OCI-LY1 (cell line): ENCODE results near the gene CBR3.

ENCODE experiments used
- H2AFZ ChIP-seq: fragments of 200-600 bp; sonication (generic), shearing (Covaris generic); 2 replicates; pipeline ENCODE4 v1.6.0; 2014; ENCODE audit warnings: antibody characterized with exemption, mild to moderate bottlenecking, low read length
- H3F3A ChIP-seq: fragments of 200-600 bp; sonication (generic), shearing (Covaris generic); 2 replicates; pipeline ENCODE4 v1.6.0; 2014; ENCODE audit warnings: mild to moderate bottlenecking, antibody characterized with exemption, low read length, moderate library complexity; ENCODE audit not compliant: insufficient read depth
- H3K27ac ChIP-seq: fragments of 200-600 bp; sonication (generic); 2 replicates; pipeline ENCODE4 v1.5.1; 2014; ENCODE audit warnings: low read length, mixed run types, mild to moderate bottlenecking, low read depth; ENCODE audit not compliant: poor library complexity, severe bottlenecking
- H3K27me3 ChIP-seq: fragments of 200-600 bp; sonication (generic); 2 replicates; pipeline ENCODE4 v1.6.0; 2014; ENCODE audit warnings: antibody characterized with exemption, mild to moderate bottlenecking, low read length, moderate library complexity; ENCODE audit not compliant: insufficient read depth
- H3K36me3 ChIP-seq: fragments of 200-600 bp; sonication (generic); 2 replicates; pipeline ENCODE4 v1.6.1; 2014; ENCODE audit warnings: mild to moderate bottlenecking, antibody characterized with exemption, low read length, moderate library complexity, mixed read lengths; ENCODE audit not compliant: insufficient read depth
- H3K4me1 ChIP-seq: fragments of 200-600 bp; sonication (generic); 2 replicates; pipeline ENCODE4 v1.5.1; 2014; ENCODE audit warnings: mild to moderate bottlenecking, low read length, moderate library complexity; ENCODE audit not compliant: insufficient read depth, severe bottlenecking
- H3K4me2 ChIP-seq: fragments of 200-600 bp; sonication (generic), shearing (Covaris generic); 2 replicates; pipeline ENCODE4 v1.6.1; 2014; ENCODE audit warnings: low read length
- H3K4me3 ChIP-seq: fragments of 200-600 bp; sonication (generic); 2 replicates; pipeline ENCODE4 v1.5.1; 2014; ENCODE audit warnings: low read length, low read depth, mild to moderate bottlenecking, mixed read lengths; ENCODE audit not compliant: poor library complexity, severe bottlenecking
- H3K79me2 ChIP-seq: fragments of 200-600 bp; shearing (Covaris generic); 2 replicates; pipeline ENCODE4 v1.6.1; 2016; ENCODE audit warnings: mixed run types, low read length, mixed read lengths; ENCODE audit not compliant: insufficient read depth
- H3K9ac ChIP-seq: fragments of 200-600 bp; sonication (generic), shearing (Covaris generic); 2 replicates; pipeline ENCODE4 v1.6.1; 2014; ENCODE audit warnings: mild to moderate bottlenecking, low read length, mixed read lengths
- H3K9me2 ChIP-seq: fragments of 200-600 bp; sonication (generic), shearing (Covaris generic); 2 replicates; pipeline ENCODE4 v1.6.1; 2014; ENCODE audit warnings: low read depth, mild to moderate bottlenecking, low read length, mixed read lengths
- H3K9me3 ChIP-seq: fragments of 200-600 bp; shearing (Covaris generic); 2 replicates; pipeline ENCODE4 v1.6.1; 2014; ENCODE audit warnings: low read length, mixed read lengths
- H4K20me1 ChIP-seq: fragments of 200-600 bp; sonication (generic), shearing (Covaris generic); 2 replicates; pipeline ENCODE4 v1.6.0; 2016; ENCODE audit warnings: mild to moderate bottlenecking, low read length; ENCODE audit not compliant: insufficient read depth
- EZH2 ChIP-seq: fragments of 200-600 bp; sonication (generic), shearing (Covaris generic); IDR thresholded peaks from 2 replicates; pipeline ENCODE4 v1.8.0; 2017; ENCODE audit warnings: borderline replicate concordance, mixed run types, mild to moderate bottlenecking, antibody characterized with exemption, low read length, moderate library complexity, mixed read lengths
- TF ChIP-seq, protein P1 (sequence below): fragments of 200-600 bp; sonication (generic), shearing (Covaris generic); IDR thresholded peaks from 2 replicates; pipeline ENCODE4 v1.5.1; 2017; ENCODE audit warnings: mild to moderate bottlenecking, antibody characterized with exemption, low read length, moderate library complexity, mixed read lengths

CBR3 gene

DNA sequence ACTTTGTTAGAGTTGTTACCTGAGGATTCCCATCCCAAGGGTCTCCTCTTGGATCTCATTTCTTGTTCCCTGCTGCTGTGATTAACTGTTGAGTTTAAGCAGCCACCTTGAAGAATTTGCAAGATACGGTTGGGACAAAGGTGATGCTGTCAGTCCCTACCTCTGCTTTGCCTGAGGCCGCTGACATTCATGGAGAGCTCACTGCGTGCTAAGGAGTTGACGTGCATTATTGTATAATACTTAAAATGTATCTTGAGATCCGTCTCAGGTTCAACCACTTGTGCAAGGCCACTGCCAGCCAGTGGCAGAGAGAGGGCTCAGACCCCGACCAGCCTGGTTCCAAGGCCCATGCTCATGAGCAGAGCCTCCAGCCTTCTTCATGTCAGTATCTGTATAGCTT lies 35.9 kb downstream of the CBR3 start:
- Histone ChIP-seq H3K4me2 (no peak overlapping the region), H3K4me3 (no peak overlapping the region), H3K9ac (no peak overlapping the region)

DNA sequence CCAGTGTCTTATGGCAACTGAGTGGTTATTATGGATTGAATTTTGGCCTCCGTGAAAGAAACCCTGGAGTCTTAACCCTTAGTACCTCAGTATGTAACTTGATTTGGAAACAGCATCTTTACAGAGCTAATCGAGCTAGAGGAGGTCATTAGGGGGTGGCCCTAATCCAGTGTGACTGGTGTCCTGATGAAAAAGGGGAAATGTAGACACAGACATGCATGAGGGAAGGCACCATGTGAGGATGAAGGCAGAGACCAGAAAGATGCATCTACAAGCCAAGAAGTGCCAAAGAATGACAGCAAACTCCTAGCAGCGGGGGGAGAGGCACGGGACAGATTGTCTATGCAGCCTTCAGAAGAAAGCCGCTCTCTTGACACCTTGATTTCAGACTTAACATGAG lies 36.5 kb downstream of the CBR3 start:
- Histone ChIP-seq H3F3A (no peaks in the 10 kb centered on the region), H3K27me3 (no peaks in the 10 kb centered on the region), H3K27ac (no peak overlapping the region), H3K4me2 (no peak overlapping the region), H3K9me2 (no peaks in the 10 kb centered on the region), H3K79me2 (no peaks in the 10 kb centered on the region), H3K4me1 (peaks cover 14% of the 10 kb centered on the region), H3K4me3 (no peak overlapping the region), H3K36me3 (no peaks in the 10 kb centered on the region), H4K20me1 (no peaks in the 10 kb centered on the region), H3K9ac (no peak overlapping the region), H3K9me3 (no peaks in the 10 kb centered on the region), H2AFZ (no peak overlapping the region)
- TF ChIP-seq, protein P1, sequence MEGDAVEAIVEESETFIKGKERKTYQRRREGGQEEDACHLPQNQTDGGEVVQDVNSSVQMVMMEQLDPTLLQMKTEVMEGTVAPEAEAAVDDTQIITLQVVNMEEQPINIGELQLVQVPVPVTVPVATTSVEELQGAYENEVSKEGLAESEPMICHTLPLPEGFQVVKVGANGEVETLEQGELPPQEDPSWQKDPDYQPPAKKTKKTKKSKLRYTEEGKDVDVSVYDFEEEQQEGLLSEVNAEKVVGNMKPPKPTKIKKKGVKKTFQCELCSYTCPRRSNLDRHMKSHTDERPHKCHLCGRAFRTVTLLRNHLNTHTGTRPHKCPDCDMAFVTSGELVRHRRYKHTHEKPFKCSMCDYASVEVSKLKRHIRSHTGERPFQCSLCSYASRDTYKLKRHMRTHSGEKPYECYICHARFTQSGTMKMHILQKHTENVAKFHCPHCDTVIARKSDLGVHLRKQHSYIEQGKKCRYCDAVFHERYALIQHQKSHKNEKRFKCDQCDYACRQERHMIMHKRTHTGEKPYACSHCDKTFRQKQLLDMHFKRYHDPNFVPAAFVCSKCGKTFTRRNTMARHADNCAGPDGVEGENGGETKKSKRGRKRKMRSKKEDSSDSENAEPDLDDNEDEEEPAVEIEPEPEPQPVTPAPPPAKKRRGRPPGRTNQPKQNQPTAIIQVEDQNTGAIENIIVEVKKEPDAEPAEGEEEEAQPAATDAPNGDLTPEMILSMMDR: no peak
- TF ChIP-seq EZH2: no peak

More for the DNA sequence above, 35.9 kb downstream of the CBR3 start:
- Histone ChIP-seq H3K4me1 (peaks cover 9% of the 10 kb centered on the region), H3K79me2 (no peaks in the 10 kb centered on the region), H3K27ac (no peak overlapping the region), H3K9me2 (no peaks in the 10 kb centered on the region), H3K36me3 (no peaks in the 10 kb centered on the region), H3K27me3 (no peaks in the 10 kb centered on the region), H3K9me3 (no peaks in the 10 kb centered on the region), H4K20me1 (no peaks in the 10 kb centered on the region), H2AFZ (no peak overlapping the region), H3F3A (no peaks in the 10 kb centered on the region)
- TF ChIP-seq, protein P1: no peak
- TF ChIP-seq EZH2: no peak

DNA sequence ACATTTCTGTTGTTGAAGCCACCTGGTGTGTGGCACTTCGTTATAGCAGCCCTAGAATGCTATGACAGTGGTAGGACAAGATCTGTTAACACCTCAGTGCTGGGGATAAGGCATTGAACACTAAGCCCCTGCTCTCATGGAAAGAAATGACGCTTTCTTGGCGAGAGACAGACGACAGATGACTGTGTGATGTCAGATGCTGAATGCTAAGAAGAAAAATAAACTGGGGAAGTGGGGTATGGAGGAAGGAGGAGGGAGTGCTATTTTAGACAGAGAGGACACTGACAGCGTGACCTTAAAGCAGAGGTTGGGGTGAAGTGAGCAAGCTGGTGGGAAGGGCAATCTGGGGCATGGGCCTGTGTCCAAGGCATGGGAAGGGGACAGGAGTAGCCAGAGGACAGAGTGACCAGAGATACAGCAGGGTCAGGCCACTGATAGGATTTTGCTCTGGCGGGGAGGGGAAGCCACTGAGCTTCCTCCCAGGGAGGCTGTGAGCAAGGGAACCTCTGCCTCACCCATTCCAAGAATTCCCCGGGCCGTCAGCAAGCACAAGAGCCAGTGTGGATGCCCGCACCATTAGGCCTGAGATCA lies 37.0 kb downstream of the CBR3 start:
- Histone ChIP-seq H3F3A (no peaks in the 10 kb centered on the region), H2AFZ (no peak overlapping the region), H3K36me3 (no peaks in the 10 kb centered on the region), H3K9me2 (no peaks in the 10 kb centered on the region), H3K4me2 (no peak overlapping the region), H4K20me1 (no peaks in the 10 kb centered on the region), H3K4me1 (peaks cover 15% of the 10 kb centered on the region), H3K9me3 (no peaks in the 10 kb centered on the region), H3K27ac (no peak overlapping the region), H3K79me2 (no peaks in the 10 kb centered on the region), H3K4me3 (no peak overlapping the region), H3K9ac (no peak overlapping the region), H3K27me3 (no peaks in the 10 kb centered on the region)
- TF ChIP-seq EZH2: no peak
- TF ChIP-seq, protein P1: no peak
